ENCODE data around the gene PDE4B.

DNA sequence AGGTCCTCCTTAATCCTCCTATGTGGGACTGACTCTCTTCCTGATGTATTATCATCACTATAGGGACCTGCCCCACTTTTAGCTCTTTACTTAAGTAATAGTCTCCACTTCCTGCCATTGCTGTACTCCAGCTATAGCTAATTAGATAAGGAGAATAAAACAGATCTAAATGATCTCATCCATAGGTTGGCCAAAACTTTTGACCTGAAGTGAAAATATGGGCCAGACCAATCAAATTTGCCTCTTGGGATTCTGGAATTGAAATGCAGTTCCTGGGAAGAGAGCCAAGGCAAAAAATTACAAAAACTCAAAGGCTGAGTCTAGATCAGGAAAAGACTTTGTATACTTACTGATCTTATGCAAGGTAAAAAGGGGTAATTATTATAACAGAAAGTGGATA lies 36.1 kb upstream of the PDE4B start:
- TF ChIP-seq POLR2A (IDR thresholded peaks at IDR 0.05), result no peak
- TF ChIP-seq, protein P1, sequence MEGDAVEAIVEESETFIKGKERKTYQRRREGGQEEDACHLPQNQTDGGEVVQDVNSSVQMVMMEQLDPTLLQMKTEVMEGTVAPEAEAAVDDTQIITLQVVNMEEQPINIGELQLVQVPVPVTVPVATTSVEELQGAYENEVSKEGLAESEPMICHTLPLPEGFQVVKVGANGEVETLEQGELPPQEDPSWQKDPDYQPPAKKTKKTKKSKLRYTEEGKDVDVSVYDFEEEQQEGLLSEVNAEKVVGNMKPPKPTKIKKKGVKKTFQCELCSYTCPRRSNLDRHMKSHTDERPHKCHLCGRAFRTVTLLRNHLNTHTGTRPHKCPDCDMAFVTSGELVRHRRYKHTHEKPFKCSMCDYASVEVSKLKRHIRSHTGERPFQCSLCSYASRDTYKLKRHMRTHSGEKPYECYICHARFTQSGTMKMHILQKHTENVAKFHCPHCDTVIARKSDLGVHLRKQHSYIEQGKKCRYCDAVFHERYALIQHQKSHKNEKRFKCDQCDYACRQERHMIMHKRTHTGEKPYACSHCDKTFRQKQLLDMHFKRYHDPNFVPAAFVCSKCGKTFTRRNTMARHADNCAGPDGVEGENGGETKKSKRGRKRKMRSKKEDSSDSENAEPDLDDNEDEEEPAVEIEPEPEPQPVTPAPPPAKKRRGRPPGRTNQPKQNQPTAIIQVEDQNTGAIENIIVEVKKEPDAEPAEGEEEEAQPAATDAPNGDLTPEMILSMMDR (IDR thresholded peaks at IDR 0.05), result no peak

All from body of pancreas (tissue), 4 donors.